Measurements from ENCODE around the gene DNAH8.

DNA sequence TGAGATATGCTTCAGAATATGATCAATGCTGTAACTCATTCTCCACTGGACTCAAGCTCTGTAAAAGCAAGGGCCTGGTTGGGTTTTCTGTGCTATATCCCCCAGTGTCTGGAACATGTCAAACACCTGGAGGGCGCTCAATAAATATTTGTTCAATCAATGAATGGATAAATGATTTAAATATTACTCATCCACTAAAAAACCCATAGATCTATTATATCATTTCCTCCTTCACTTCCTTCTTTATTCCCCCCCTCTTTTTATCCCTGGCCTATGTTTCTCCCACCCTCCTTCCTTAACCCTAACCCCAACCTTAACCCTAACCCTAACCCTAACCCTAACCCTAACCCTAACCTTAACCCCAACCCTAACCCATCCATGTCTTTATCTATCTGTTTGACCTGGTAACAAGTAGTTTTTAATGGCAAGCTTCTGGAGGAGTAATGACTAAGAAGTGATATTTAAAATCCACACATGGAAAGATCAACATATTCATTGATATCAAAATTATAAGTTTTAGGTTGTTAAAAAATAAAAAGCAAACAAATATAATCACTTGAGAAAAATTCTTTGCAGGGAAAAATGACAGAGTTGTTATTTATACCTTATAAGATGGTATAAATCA is 229.7 kb downstream of the DNAH8 start:
- no peak for TF ChIP-seq TAF1 (IDR thresholded peaks at IDR 0.05; ENCODE audit: borderline replicate concordance, low read depth, low read length)
- no peak for TF ChIP-seq POLR2A (IDR thresholded peaks at IDR 0.05; ENCODE audit: low read depth, low read length)
- no peak for TF ChIP-seq POLR2AphosphoS5 (IDR thresholded peaks at IDR 0.05; ENCODE audit: low read depth, low read length)

Data from GM12892 (cell line).